Liver (tissue), 9 donors: Measurements from ENCODE around the gene HOXD8. TPM values are rescaled to one million over a fixed set of nuclear protein-coding genes. Genes with fewer than 3 reads are reported as not detected.

ENCODE experiments used
- DNase-seq: peaks from one replicate; pipeline ENCODE4 v3.0.0-alpha.2; 2017; ENCODE audit warnings: low spot score
- H3K27ac ChIP-seq, 2 donors: one replicate each; pipeline ENCODE4 v1.7.0; 2013; ENCODE audit warnings: inconsistent platforms in 2 of 2, low read length in 2 of 2, control low read depth in 1 of 2, low read depth in 1 of 2, mild to moderate bottlenecking in 1 of 2
- H3K27me3 ChIP-seq, 4 donors: one replicate each; pipeline versions ENCODE4 v1.6.1 to v1.7.0; 2013; ENCODE audit warnings: low read length in 3 of 4, inconsistent platforms in 1 of 4, mild to moderate bottlenecking in 1 of 4, moderate library complexity in 1 of 4; ENCODE audit not compliant: control insufficient read depth in 4 of 4, insufficient read depth in 4 of 4
- H3K36me3 ChIP-seq, 4 donors: one replicate each; pipeline versions ENCODE4 v1.6.1 to v1.7.0; 2013; ENCODE audit warnings: low read length in 3 of 4, mild to moderate bottlenecking in 3 of 4, low read depth in 1 of 4, moderate library complexity in 1 of 4; ENCODE audit not compliant: control insufficient read depth in 4 of 4, insufficient read depth in 3 of 4
- H3K4me1 ChIP-seq, 4 donors: one replicate each; pipeline versions ENCODE4 v1.6.1 to v1.7.0; 2013; ENCODE audit warnings: low read length in 3 of 4, mild to moderate bottlenecking in 3 of 4, moderate library complexity in 1 of 4; ENCODE audit not compliant: control insufficient read depth in 4 of 4, insufficient read depth in 4 of 4
- H3K4me3 ChIP-seq, 3 donors: one replicate each; pipeline versions ENCODE4 v1.6.1 to v1.7.0; 2013; ENCODE audit warnings: low read length in 3 of 3, control low read depth in 1 of 3, low read depth in 1 of 3, mild to moderate bottlenecking in 1 of 3
- H3K9ac ChIP-seq, 2 donors: one replicate each; pipeline ENCODE4 v1.7.0; 2013; ENCODE audit warnings: low read length in 2 of 2, mild to moderate bottlenecking in 2 of 2, moderate library complexity in 2 of 2, control low read depth in 1 of 2, low read depth in 1 of 2
- H3K9me3 ChIP-seq, 4 donors: one replicate each; pipeline versions ENCODE4 v1.6.1 to v1.7.0; 2013; ENCODE audit warnings: low read length in 3 of 4; ENCODE audit not compliant: control insufficient read depth in 4 of 4
- EGR1 ChIP-seq, 2 donors: IDR thresholded peaks; 2 replicates each; pipeline ENCODE4 v1.6.1; 2016 to 2018; ENCODE audit warnings: antibody characterized with exemption in 2 of 2, low read depth in 2 of 2
- FOXA1 ChIP-seq: IDR thresholded peaks from 2 replicates; pipeline ENCODE4 v1.6.1; 2016; ENCODE audit warnings: antibody characterized with exemption
- FOXA2 ChIP-seq: IDR thresholded peaks from 2 replicates; pipeline ENCODE4 v1.6.1; 2016; ENCODE audit warnings: antibody characterized with exemption
- GABPA ChIP-seq, 2 donors: IDR thresholded peaks in 1 of 2; conservative IDR thresholded peaks in 1 of 2; 2 replicates each; pipeline ENCODE4 v1.6.1; 2016; ENCODE audit warnings: antibody characterized with exemption in 2 of 2, mild to moderate bottlenecking in 1 of 2, moderate library complexity in 1 of 2
- HNF4A ChIP-seq, 2 donors: conservative IDR thresholded peaks; 2 replicates each; pipeline ENCODE4 v1.6.1; 2016; ENCODE audit warnings: antibody characterized with exemption in 2 of 2, mild to moderate bottlenecking in 2 of 2
- HNF4G ChIP-seq: IDR thresholded peaks from 2 replicates; pipeline ENCODE4 v1.6.1; 2016; ENCODE audit warnings: antibody characterized with exemption
- JUND ChIP-seq, 2 donors: IDR thresholded peaks; 2 replicates each; pipeline ENCODE4 v1.6.1; 2016; ENCODE audit warnings: antibody characterized with exemption in 2 of 2
- NR2F2 ChIP-seq: IDR thresholded peaks from 2 replicates; pipeline ENCODE4 v1.6.1; 2016; ENCODE audit warnings: antibody characterized with exemption
- RAD21 ChIP-seq, 2 donors: IDR thresholded peaks; 2 replicates each; pipeline ENCODE4 v1.6.1; 2016; ENCODE audit warnings: antibody characterized with exemption in 2 of 2, mild to moderate bottlenecking in 2 of 2
- RXRA ChIP-seq, 2 donors: IDR thresholded peaks; 2 replicates each; pipeline ENCODE4 v1.6.1; 2017 to 2018; ENCODE audit warnings: antibody characterized with exemption in 2 of 2, mild to moderate bottlenecking in 1 of 2
- SP1 ChIP-seq: IDR thresholded peaks from 2 replicates; pipeline ENCODE4 v1.6.1; 2018; ENCODE audit warnings: antibody characterized with exemption, mild to moderate bottlenecking
- TAF1 ChIP-seq: conservative IDR thresholded peaks from 2 replicates; pipeline ENCODE4 v1.6.1; 2016; ENCODE audit warnings: antibody characterized with exemption, mild to moderate bottlenecking
- YY1 ChIP-seq: IDR thresholded peaks from 2 replicates; pipeline ENCODE4 v1.6.1; 2016; ENCODE audit warnings: antibody characterized with exemption, mild to moderate bottlenecking
- WGBS: extraction: QIAGEN DNeasy Blood & Tissue Kit; methylation state at CpG from one replicate; pipeline ENCODE4 v1.1.7; 2013; 5-methylcytosine and 5-hydroxymethylcytosine counted together
- polyA plus RNA-seq, 2 donors: library from polyadenylated mRNA; stranded (reverse) in 1 of 2; unstranded in 1 of 2; fragments of 200-250 nt in 1 of 2; fragments of >200 nt in 1 of 2; fragmentation: Nextera tagmentation in 1 of 2; extraction: Ambion mirVana in 1 of 2; gene quantifications; one replicate each; pipeline versions ENCODE4 v1.2.1 to v1.2.3, GENCODE V29; 2013 to 2015
- total RNA-seq, 2 donors: library from RNA; depleted of rRNA; stranded (reverse); fragments of >200 nt; gene quantifications; one replicate each; pipeline ENCODE4 v1.2.3, GENCODE V29; 2014
- TF ChIP-seq, protein P1 (sequence below): IDR thresholded peaks from 2 replicates; pipeline ENCODE4 v1.6.1; 2016; ENCODE audit warnings: antibody characterized with exemption
- TF ChIP-seq, protein P2 (sequence below): IDR thresholded peaks from 2 replicates; pipeline ENCODE4 v1.6.1; 2016; ENCODE audit warnings: antibody characterized with exemption, mild to moderate bottlenecking
- TF ChIP-seq, protein P3 (sequence below): IDR thresholded peaks from 2 replicates; pipeline ENCODE4 v1.6.1; 2016; ENCODE audit warnings: antibody characterized with exemption
- TF ChIP-seq, protein P4 (sequence below): IDR thresholded peaks from 2 replicates; pipeline ENCODE4 v1.6.1; 2016; ENCODE audit warnings: antibody characterized with exemption
- TF ChIP-seq, protein P5 (sequence below): fragments of 150-350 bp; IDR thresholded peaks from 2 replicates; pipeline ENCODE4 v1.5.1; 2017; ENCODE audit warnings: improper control_type of control experiment, low read depth, low read length; ENCODE audit not compliant: missing input control
- donor health status: healthy.
- donor health status: healthy.
- donor health status: healthy.
- donor health status: healthy.
- donor health status: healthy.

The HOXD8 gene
- total and polyA plus RNA-seq, 4 donors = 0.06 to 0.19 (median 0.08) TPM; not detected in 1

DNA sequence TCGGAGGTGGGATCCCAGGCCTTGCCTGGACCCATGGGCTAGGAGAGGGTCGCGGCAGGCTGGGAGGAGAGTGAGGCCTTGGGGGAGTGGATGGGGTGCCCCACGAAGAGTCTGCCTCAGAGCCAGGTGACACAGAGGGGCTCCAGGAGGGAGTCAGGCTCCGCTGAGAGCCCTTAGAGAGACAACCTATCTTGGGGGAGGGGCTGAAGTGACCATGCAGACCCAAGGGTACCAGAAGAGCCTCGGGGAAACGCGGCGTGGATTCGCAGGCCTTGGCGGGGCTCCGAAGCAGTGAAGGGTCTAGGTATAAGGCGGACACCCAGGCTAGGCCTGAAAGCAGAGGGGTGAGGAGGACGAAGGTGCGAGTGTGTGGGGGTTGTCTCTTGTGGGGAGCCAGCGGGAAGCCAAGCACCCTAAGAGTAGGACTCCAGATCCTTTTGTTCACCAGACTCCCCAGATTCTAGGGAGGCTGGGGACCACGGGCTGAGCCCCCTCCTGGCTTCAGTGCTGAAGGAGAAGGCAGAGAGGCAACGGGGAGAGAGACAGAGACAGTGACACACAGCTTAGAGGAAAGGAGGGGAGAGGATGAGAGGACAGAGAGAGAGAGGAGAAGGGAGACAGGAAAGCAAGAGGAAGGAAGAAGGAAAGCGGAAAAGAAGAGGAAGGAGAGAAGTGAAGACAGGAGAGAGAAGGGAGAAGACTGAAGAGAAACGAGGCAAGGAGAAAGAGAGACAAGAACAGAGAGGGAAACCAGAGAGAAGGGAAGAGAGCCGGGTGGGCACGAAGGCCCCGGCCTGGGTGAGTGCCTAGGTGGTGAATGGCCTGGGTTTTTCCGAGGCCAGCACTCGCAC is 23.6 kb upstream of the HOXD8 start:
- Histone ChIP-seq H3K9ac (no peak overlapping the region), H3K4me3 (no peak overlapping the region), H3K4me1 (peaks cover 0 to 21% (median 4%) of the 10 kb centered on the region in 4 donors), H3K27me3 (peaks cover 23 to 58% (median 35%) of the 10 kb centered on the region in 4 donors), H3K36me3 (no peaks in the 10 kb centered on the region), H3K9me3 (no peaks in the 10 kb centered on the region), H3K27ac (no peak overlapping the region)
- WGBS = 10% methylated on average over 25 of the region's 25 CpGs
- DNase-seq = no peak
- TF ChIP-seq, protein P1, sequence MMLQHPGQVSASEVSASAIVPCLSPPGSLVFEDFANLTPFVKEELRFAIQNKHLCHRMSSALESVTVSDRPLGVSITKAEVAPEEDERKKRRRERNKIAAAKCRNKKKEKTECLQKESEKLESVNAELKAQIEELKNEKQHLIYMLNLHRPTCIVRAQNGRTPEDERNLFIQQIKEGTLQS = no peak
- no peak for TF ChIP-seq EGR1 (IDR thresholded peaks at IDR 0.05; ENCODE audit: low read depth in 2 of 2)
- no peak for TF ChIP-seq TAF1
- no peak for TF ChIP-seq FOXA2
- TF ChIP-seq GABPA (IDR thresholded peaks at IDR 0.05 in 1 of 2, conservative IDR thresholded peaks at IDR 0.05 in 1 of 2) = no peak
- TF ChIP-seq RAD21 (IDR thresholded peaks at IDR 0.05) = no peak
- TF ChIP-seq JUND (IDR thresholded peaks at IDR 0.05) = no peak
- TF ChIP-seq, protein P2, sequence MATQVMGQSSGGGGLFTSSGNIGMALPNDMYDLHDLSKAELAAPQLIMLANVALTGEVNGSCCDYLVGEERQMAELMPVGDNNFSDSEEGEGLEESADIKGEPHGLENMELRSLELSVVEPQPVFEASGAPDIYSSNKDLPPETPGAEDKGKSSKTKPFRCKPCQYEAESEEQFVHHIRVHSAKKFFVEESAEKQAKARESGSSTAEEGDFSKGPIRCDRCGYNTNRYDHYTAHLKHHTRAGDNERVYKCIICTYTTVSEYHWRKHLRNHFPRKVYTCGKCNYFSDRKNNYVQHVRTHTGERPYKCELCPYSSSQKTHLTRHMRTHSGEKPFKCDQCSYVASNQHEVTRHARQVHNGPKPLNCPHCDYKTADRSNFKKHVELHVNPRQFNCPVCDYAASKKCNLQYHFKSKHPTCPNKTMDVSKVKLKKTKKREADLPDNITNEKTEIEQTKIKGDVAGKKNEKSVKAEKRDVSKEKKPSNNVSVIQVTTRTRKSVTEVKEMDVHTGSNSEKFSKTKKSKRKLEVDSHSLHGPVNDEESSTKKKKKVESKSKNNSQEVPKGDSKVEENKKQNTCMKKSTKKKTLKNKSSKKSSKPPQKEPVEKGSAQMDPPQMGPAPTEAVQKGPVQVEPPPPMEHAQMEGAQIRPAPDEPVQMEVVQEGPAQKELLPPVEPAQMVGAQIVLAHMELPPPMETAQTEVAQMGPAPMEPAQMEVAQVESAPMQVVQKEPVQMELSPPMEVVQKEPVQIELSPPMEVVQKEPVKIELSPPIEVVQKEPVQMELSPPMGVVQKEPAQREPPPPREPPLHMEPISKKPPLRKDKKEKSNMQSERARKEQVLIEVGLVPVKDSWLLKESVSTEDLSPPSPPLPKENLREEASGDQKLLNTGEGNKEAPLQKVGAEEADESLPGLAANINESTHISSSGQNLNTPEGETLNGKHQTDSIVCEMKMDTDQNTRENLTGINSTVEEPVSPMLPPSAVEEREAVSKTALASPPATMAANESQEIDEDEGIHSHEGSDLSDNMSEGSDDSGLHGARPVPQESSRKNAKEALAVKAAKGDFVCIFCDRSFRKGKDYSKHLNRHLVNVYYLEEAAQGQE = no peak
- TF ChIP-seq, protein P3, sequence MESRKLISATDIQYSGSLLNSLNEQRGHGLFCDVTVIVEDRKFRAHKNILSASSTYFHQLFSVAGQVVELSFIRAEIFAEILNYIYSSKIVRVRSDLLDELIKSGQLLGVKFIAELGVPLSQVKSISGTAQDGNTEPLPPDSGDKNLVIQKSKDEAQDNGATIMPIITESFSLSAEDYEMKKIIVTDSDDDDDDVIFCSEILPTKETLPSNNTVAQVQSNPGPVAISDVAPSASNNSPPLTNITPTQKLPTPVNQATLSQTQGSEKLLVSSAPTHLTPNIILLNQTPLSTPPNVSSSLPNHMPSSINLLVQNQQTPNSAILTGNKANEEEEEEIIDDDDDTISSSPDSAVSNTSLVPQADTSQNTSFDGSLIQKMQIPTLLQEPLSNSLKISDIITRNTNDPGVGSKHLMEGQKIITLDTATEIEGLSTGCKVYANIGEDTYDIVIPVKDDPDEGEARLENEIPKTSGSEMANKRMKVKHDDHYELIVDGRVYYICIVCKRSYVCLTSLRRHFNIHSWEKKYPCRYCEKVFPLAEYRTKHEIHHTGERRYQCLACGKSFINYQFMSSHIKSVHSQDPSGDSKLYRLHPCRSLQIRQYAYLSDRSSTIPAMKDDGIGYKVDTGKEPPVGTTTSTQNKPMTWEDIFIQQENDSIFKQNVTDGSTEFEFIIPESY = no peak
- TF ChIP-seq RXRA (IDR thresholded peaks at IDR 0.05) = no peak
- TF ChIP-seq, protein P4, sequence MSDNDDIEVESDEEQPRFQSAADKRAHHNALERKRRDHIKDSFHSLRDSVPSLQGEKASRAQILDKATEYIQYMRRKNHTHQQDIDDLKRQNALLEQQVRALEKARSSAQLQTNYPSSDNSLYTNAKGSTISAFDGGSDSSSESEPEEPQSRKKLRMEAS = no peak
- TF ChIP-seq SP1 = no peak
- no peak for TF ChIP-seq NR2F2
- TF ChIP-seq HNF4G = no peak
- no peak for TF ChIP-seq FOXA1
- no peak for TF ChIP-seq YY1
- no peak for TF ChIP-seq HNF4A (conservative IDR thresholded peaks at IDR 0.05)
- TF ChIP-seq, protein P5, sequence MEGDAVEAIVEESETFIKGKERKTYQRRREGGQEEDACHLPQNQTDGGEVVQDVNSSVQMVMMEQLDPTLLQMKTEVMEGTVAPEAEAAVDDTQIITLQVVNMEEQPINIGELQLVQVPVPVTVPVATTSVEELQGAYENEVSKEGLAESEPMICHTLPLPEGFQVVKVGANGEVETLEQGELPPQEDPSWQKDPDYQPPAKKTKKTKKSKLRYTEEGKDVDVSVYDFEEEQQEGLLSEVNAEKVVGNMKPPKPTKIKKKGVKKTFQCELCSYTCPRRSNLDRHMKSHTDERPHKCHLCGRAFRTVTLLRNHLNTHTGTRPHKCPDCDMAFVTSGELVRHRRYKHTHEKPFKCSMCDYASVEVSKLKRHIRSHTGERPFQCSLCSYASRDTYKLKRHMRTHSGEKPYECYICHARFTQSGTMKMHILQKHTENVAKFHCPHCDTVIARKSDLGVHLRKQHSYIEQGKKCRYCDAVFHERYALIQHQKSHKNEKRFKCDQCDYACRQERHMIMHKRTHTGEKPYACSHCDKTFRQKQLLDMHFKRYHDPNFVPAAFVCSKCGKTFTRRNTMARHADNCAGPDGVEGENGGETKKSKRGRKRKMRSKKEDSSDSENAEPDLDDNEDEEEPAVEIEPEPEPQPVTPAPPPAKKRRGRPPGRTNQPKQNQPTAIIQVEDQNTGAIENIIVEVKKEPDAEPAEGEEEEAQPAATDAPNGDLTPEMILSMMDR = no peak
